Fibroblast of lung (primary cell): ENCODE measurements around the gene GDF15. TPM values are rescaled to one million over a fixed set of nuclear protein-coding genes. Genes with fewer than 3 reads are reported as not detected.

Experiments
- DNase-seq, 2 donors: peaks; one replicate each; pipeline versions ENCODE4 v3.0.0 to v3.0.0-alpha.2; 2010; ENCODE audit warnings: low read depth in 2 of 2
- H2AFZ ChIP-seq: 2 replicates; pipeline ENCODE4 v1.5.1; 2012; ENCODE audit warnings: low read length, control low read depth, inconsistent platforms
- H3K27ac ChIP-seq: 2 replicates; pipeline ENCODE4 v1.5.1; 2011; ENCODE audit warnings: low read length, control low read depth; ENCODE audit not compliant: insufficient read depth
- H3K27me3 ChIP-seq: 2 replicates; pipeline ENCODE4 v1.5.1; 2011; ENCODE audit warnings: mild to moderate bottlenecking, low read length; ENCODE audit not compliant: control insufficient read depth, insufficient read depth
- H3K36me3 ChIP-seq: 2 replicates; pipeline ENCODE4 v1.5.1; 2011; ENCODE audit warnings: low read length; ENCODE audit not compliant: control insufficient read depth, insufficient read depth
- H3K4me1 ChIP-seq: 2 replicates; pipeline ENCODE4 v1.5.1; 2011; ENCODE audit warnings: low read length; ENCODE audit not compliant: control insufficient read depth, insufficient read depth; ENCODE audit errors: extremely low read depth
- H3K4me2 ChIP-seq: 2 replicates; pipeline ENCODE4 v1.5.1; 2011; ENCODE audit warnings: low read length, control low read depth; ENCODE audit not compliant: insufficient read depth; ENCODE audit errors: extremely low read depth
- H3K4me3 ChIP-seq, 4 experiments: fragments of 200-600 bp in 1 of 4; sonication (generic) in 1 of 4; replicated peaks in 1 of 4; 2 replicates each; pipeline ENCODE4 v1.5.1; 2011 to 2016; ENCODE audit warnings: low read length in 4 of 4, low read depth in 3 of 4, mild to moderate bottlenecking in 3 of 4, control low read depth in 2 of 4, inconsistent platforms in 1 of 4, mixed read lengths in 1 of 4; ENCODE audit not compliant: insufficient read depth in 1 of 4; ENCODE audit errors: control extremely low read depth in 1 of 4
- H3K79me2 ChIP-seq: 2 replicates; pipeline ENCODE4 v1.5.1; 2012; ENCODE audit warnings: mild to moderate bottlenecking, low read length, inconsistent platforms; ENCODE audit not compliant: control insufficient read depth, insufficient read depth
- H3K9ac ChIP-seq: 2 replicates; pipeline ENCODE4 v1.5.1; 2011; ENCODE audit warnings: mild to moderate bottlenecking, low read length, control low read depth; ENCODE audit not compliant: insufficient read depth
- H3K9me3 ChIP-seq: 2 replicates; pipeline ENCODE4 v1.5.1; 2012; ENCODE audit warnings: low read depth, low read length; ENCODE audit not compliant: control insufficient read depth, insufficient read depth
- H4K20me1 ChIP-seq: 2 replicates; pipeline ENCODE4 v1.5.1; 2011; ENCODE audit warnings: low read length; ENCODE audit not compliant: control insufficient read depth, insufficient read depth; ENCODE audit errors: extremely low read depth
- EZH2 ChIP-seq: IDR thresholded peaks from 2 replicates; pipeline ENCODE4 v1.5.1; 2012; ENCODE audit warnings: low read length, control low read depth, mild to moderate bottlenecking; ENCODE audit errors: missing control alignments
- polyA plus RNA-seq, 2 donors: library from polyadenylated mRNA; depleted of rRNA in 1 of 2; stranded (reverse) in 1 of 2; unstranded in 1 of 2; fragments of >200 nt; gene quantifications; 2 replicates each; pipeline ENCODE4 v1.2.1, GENCODE V29; 2011 to 2012; ENCODE audit warnings: missing spikeins in 1 of 2
- total RNA-seq: library from RNA; depleted of rRNA; stranded (reverse); fragments of >200 nt; gene quantifications from 2 replicates; pipeline ENCODE4 v1.2.1, GENCODE V29; 2014
- TF ChIP-seq, protein P1 (sequence below), 2 donors: IDR thresholded peaks in 1 of 2; conservative IDR thresholded peaks in 1 of 2; 1 replicate in 1 of 2; 2 replicates in 1 of 2; pipeline ENCODE4 v1.5.1; 2011 to 2012; ENCODE audit warnings: low read length in 2 of 2, control low read depth in 1 of 2, inconsistent platforms in 1 of 2, low read depth in 1 of 2, mild to moderate bottlenecking in 1 of 2

Gene GDF15
- total and polyA plus RNA-seq, 2 donors (not counting 1 experiment from before 2014, with no cell fraction given): 8.6 to 140 TPM

GRCh38 chr19:18434411-18435175, 48.6 kb downstream of the GDF15 start:
- peaks cover 18% of the 10 kb centered on the region for H3K36me3 ChIP-seq
- DNase-seq: no peak

GRCh38 chr19:18435178-18435841, 49.4 kb downstream of the GDF15 start:
- H3K27me3 ChIP-seq: no peaks in the 10 kb centered on the region
- H3K4me3 ChIP-seq: no peak overlapping the region
- DNase-seq: no peak
- H3K36me3 ChIP-seq: peaks cover 18% of the 10 kb centered on the region
- H3K9me3 ChIP-seq: no peaks in the 10 kb centered on the region
- H3K4me1 ChIP-seq: peaks cover 12% of the 10 kb centered on the region
- H4K20me1 ChIP-seq: no peaks in the 10 kb centered on the region
- no peak for TF ChIP-seq EZH2
- TF ChIP-seq, protein P1, sequence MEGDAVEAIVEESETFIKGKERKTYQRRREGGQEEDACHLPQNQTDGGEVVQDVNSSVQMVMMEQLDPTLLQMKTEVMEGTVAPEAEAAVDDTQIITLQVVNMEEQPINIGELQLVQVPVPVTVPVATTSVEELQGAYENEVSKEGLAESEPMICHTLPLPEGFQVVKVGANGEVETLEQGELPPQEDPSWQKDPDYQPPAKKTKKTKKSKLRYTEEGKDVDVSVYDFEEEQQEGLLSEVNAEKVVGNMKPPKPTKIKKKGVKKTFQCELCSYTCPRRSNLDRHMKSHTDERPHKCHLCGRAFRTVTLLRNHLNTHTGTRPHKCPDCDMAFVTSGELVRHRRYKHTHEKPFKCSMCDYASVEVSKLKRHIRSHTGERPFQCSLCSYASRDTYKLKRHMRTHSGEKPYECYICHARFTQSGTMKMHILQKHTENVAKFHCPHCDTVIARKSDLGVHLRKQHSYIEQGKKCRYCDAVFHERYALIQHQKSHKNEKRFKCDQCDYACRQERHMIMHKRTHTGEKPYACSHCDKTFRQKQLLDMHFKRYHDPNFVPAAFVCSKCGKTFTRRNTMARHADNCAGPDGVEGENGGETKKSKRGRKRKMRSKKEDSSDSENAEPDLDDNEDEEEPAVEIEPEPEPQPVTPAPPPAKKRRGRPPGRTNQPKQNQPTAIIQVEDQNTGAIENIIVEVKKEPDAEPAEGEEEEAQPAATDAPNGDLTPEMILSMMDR (conservative IDR thresholded peaks at IDR 0.05 in 1 of 2, IDR thresholded peaks at IDR 0.05 in 1 of 2; ENCODE audit: low read depth in 1 of 2, low read length in 2 of 2): no peak
- H3K27ac ChIP-seq: no peak overlapping the region
- no peak overlapping the region for H3K4me2 ChIP-seq
- no peak overlapping the region for H2AFZ ChIP-seq
- H3K9ac ChIP-seq: no peak overlapping the region
- no peaks in the 10 kb centered on the region for H3K79me2 ChIP-seq

More at GRCh38 chr19:18434411-18435175, 48.6 kb downstream of the GDF15 start:
- Histone ChIP-seq H3K9me3 (no peaks in the 10 kb centered on the region), H3K27ac (no peak overlapping the region), H2AFZ (no peak overlapping the region), H3K9ac (no peak overlapping the region), H3K4me1 (peaks cover 13% of the 10 kb centered on the region), H3K27me3 (no peaks in the 10 kb centered on the region), H4K20me1 (no peaks in the 10 kb centered on the region), H3K4me2 (no peak overlapping the region), H3K4me3 (peak overlapping the region in 1 of 4 experiments; percentile 28), H3K79me2 (peaks cover 3% of the 10 kb centered on the region)
- TF ChIP-seq EZH2: no peak
- TF ChIP-seq, protein P1 (conservative IDR thresholded peaks at IDR 0.05 in 1 of 2, IDR thresholded peaks at IDR 0.05 in 1 of 2; ENCODE audit: low read depth in 1 of 2, low read length in 2 of 2): no peak

GRCh38 chr19:18435842-18436670, 50.1 kb downstream of the GDF15 start:
- Histone ChIP-seq H2AFZ (no peak overlapping the region), H3K4me2 (no peak overlapping the region)

More at GRCh38 chr19:18435842-18436670, 50.1 kb downstream of the GDF15 start:
- H3K36me3 ChIP-seq: peaks cover 15% of the 10 kb centered on the region
- TF ChIP-seq EZH2: no peak
- TF ChIP-seq, protein P1 (conservative IDR thresholded peaks at IDR 0.05 in 1 of 2, IDR thresholded peaks at IDR 0.05 in 1 of 2; ENCODE audit: low read depth in 1 of 2, low read length in 2 of 2): no peak
- H3K27ac ChIP-seq: no peak overlapping the region
- H4K20me1 ChIP-seq: no peaks in the 10 kb centered on the region
- H3K4me1 ChIP-seq: peaks cover 12% of the 10 kb centered on the region
- no peak overlapping the region for H3K4me3 ChIP-seq
- no peaks in the 10 kb centered on the region for H3K79me2 ChIP-seq
- DNase-seq: no peak
- no peaks in the 10 kb centered on the region for H3K27me3 ChIP-seq
- H3K9me3 ChIP-seq: no peaks in the 10 kb centered on the region
- H3K9ac ChIP-seq: no peak overlapping the region
